HG02981 (cell line): Measurements from ENCODE around the gene CEACAM1.
"Not testable (repeated sequence)": the region's sequence is repeated elsewhere in the genome, so short reads cannot be mapped to it uniquely, and the experiment has no call there.

ENCODE experiments used
- ATAC-seq: cut with Tn5 transposase; IDR thresholded peaks from one replicate; pipeline ENCODE4 v1.9.1; 2021; ENCODE audit warnings: mild to moderate bottlenecking, moderate library complexity; ENCODE audit not compliant: unreplicated experiment

Gene CEACAM1

GRCh38 chr19:42512743-42513304, 15.5 kb downstream of the CEACAM1 start:
- peak; percentile 75 for ATAC-seq

- no peak for ATAC-seq
Observed at GRCh38 chr19:42512130-42512636, 16.1 kb downstream of the CEACAM1 start.

- ATAC-seq: no peak
Observed at GRCh38 chr19:42511340-42511739, 16.9 kb downstream of the CEACAM1 start.

GRCh38 chr19:42508892-42509444, 19.3 kb downstream of the CEACAM1 start:
- ATAC-seq: no peak

GRCh38 chr19:42505066-42505465, 23.2 kb downstream of the CEACAM1 start:
- no peak for ATAC-seq

- no peak for ATAC-seq
Observed at GRCh38 chr19:42501733-42502132, 26.5 kb downstream of the CEACAM1 start.

GRCh38 chr19:42501243-42501642, 27.0 kb downstream of the CEACAM1 start:
- ATAC-seq: not testable (repeated sequence)

- ATAC-seq: no peak
Observed at GRCh38 chr19:42498169-42498757, 30.0 kb downstream of the CEACAM1 start.

- ATAC-seq: peak; percentile 72
Observed at GRCh38 chr19:42497492-42498168, 30.7 kb downstream of the CEACAM1 start.

GRCh38 chr19:42496460-42497133, 31.7 kb downstream of the CEACAM1 start:
- no peak for ATAC-seq

- ATAC-seq: no peak
Observed at GRCh38 chr19:42495663-42496062, 32.6 kb downstream of the CEACAM1 start.

- ATAC-seq: no peak
Observed at GRCh38 chr19:42494321-42494720, 34.0 kb downstream of the CEACAM1 start.

GRCh38 chr19:42488783-42489521, 39.3 kb downstream of the CEACAM1 start:
- ATAC-seq: no peak

GRCh38 chr19:42487798-42488178, 40.5 kb downstream of the CEACAM1 start:
- ATAC-seq: no peak

GRCh38 chr19:42487032-42487797, 41.1 kb downstream of the CEACAM1 start:
- no peak for ATAC-seq

GRCh38 chr19:42485036-42485435, 43.2 kb downstream of the CEACAM1 start:
- not testable (repeated sequence) for ATAC-seq

- no peak for ATAC-seq
Observed at GRCh38 chr19:42480335-42481095, 47.8 kb downstream of the CEACAM1 start.

- ATAC-seq: no peak
Observed at GRCh38 chr19:42479736-42480135, 48.5 kb downstream of the CEACAM1 start.

- no peak for ATAC-seq
Observed at GRCh38 chr19:42478765-42479311, 49.4 kb downstream of the CEACAM1 start.
